ENCODE measurements around the gene NPSR1. TPM values are rescaled to one million over a fixed set of nuclear protein-coding genes. Genes with fewer than 3 reads are reported as not detected.

NPSR1 gene
- total and polyA plus RNA-seq, 11 donors = not detected

DNA sequence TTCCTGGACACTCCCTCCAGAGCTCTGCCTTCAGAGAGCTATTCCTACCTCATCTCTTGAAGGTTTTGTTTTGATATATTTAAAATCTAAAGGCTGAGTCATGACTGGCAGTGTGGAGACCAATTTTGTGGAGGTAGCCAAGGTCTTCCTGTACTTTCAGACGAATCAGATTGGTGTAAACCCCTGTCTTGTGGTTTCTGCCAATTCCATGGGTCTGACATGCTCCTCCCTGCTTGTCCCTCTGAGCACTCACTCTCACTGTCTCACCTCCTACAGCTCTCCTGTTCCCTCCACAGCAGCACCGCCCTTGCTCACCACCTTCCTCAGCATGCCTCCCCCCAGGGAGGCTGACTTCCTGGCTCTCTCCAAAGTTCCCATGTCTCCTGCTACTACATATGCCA lies 179.8 kb downstream of the NPSR1 start:
- Histone ChIP-seq H3K4me3 (no peak overlapping the region), H3K27ac (no peak overlapping the region), H3K27me3 (peaks cover 0 to 3% (median 0%) of the 10 kb centered on the region in 9 donors), H3K4me1 (no peaks in the 10 kb centered on the region), H3K36me3 (no peaks in the 10 kb centered on the region), H3K9me3 (no peaks in the 10 kb centered on the region)
- TF ChIP-seq POLR2A (IDR thresholded peaks at IDR 0.05) (no peak), CTCF (IDR thresholded peaks at IDR 0.05) (no peak)
- 43 to 58% (median 49%) methylated on average over 2 of the region's 2 CpGs for WGBS, 4 donors
- ATAC-seq (no peak), DNase-seq (no peak)
- intact Hi-C loops (cut with DNase I) = no loop called here

- Histone ChIP-seq H3K4me1 (no peaks in the 10 kb centered on the region), H3K9me3 (no peaks in the 10 kb centered on the region), H3K4me3 (no peak overlapping the region), H3K36me3 (no peaks in the 10 kb centered on the region), H3K27me3 (peaks cover 0 to 3% (median 0%) of the 10 kb centered on the region in 9 donors), H3K27ac (no peak overlapping the region)
- no peak for ATAC-seq
- DNase-seq = no peak
- no peak for TF ChIP-seq CTCF (IDR thresholded peaks at IDR 0.05)
- TF ChIP-seq POLR2A (IDR thresholded peaks at IDR 0.05) = no peak
- intact Hi-C loops (cut with DNase I) = no loop called here
- 80 to 91% (median 86%) methylated on average over 5 of the region's 5 CpGs for WGBS, 4 donors
Measured at GRCh38 chr7:34838329-34838728, 180.3 kb downstream of the NPSR1 start.

- ATAC-seq (no peak), DNase-seq (no peak)
- Histone ChIP-seq H3K27ac (no peak overlapping the region), H3K4me3 (no peak overlapping the region), H3K36me3 (no peaks in the 10 kb centered on the region), H3K4me1 (no peaks in the 10 kb centered on the region), H3K27me3 (no peaks in the 10 kb centered on the region), H3K9me3 (no peaks in the 10 kb centered on the region)
- 59 to 70% (median 69%) methylated on average over 3 of the region's 3 CpGs for WGBS, 4 donors
- intact Hi-C loops (cut with DNase I) = no loop called here
- TF ChIP-seq CTCF (IDR thresholded peaks at IDR 0.05) = no peak
- no peak for TF ChIP-seq POLR2A (IDR thresholded peaks at IDR 0.05)
Measured at GRCh38 chr7:34839645-34840044, 181.6 kb downstream of the NPSR1 start.

- 68 to 83% (median 76%) methylated on average over 5 of the region's 5 CpGs for WGBS, 4 donors
- Histone ChIP-seq H3K27ac (no peak overlapping the region), H3K27me3 (peaks cover 0 to 5% (median 0%) of the 10 kb centered on the region in 9 donors), H3K4me1 (no peaks in the 10 kb centered on the region), H3K9me3 (no peaks in the 10 kb centered on the region), H3K4me3 (no peak overlapping the region), H3K36me3 (no peaks in the 10 kb centered on the region)
- intact Hi-C loops (cut with DNase I) = no loop called here
- TF ChIP-seq POLR2A (IDR thresholded peaks at IDR 0.05) = no peak
- TF ChIP-seq CTCF (IDR thresholded peaks at IDR 0.05) = no peak
- DNase-seq = no peak
- ATAC-seq = no peak
Measured at GRCh38 chr7:34840176-34840785, 182.3 kb downstream of the NPSR1 start.

Measured in heart left ventricle (tissue), 16 donors.